A673 (cell line): Measurements from ENCODE around the gene HNRNPCL1. TPM values are rescaled to one million over a fixed set of nuclear protein-coding genes. Genes with fewer than 3 reads are reported as not detected.
"Not testable (repeated sequence)": the region's sequence is repeated elsewhere in the genome, so short reads cannot be mapped to it uniquely, and the experiment has no call there.

Experiments
- BruUV-seq: library from RNA; stranded (reverse); fragments of 400-500 nt; replicated peaks from 2 replicates; lab custom pipeline; 2021; lab: Mats Ljungman, UMichigan
- CTCF ChIA-PET: fragments of 300-600 bp; sonication (Branson Sonifier 250); formaldehyde crosslinking; loops from one replicate; lab custom pipeline; 2022; ENCODE audit warnings: antibody characterized with exemption; lab: Charles Lee
- POLR2A ChIA-PET: fragments of 300-600 bp; sonication (Branson Sonifier 250); formaldehyde crosslinking; loops from one replicate; lab custom pipeline; 2022; ENCODE audit warnings: antibody characterized with exemption; ENCODE audit not compliant: low non-redundant PET; lab: Charles Lee
- DNase-seq: peaks from one replicate; pipeline ENCODE4 v3.0.0-alpha.2; 2015; ENCODE audit warnings: low spot score
- H3K27ac ChIP-seq: fragments of 200-600 bp; sonication (generic); 2 replicates; pipeline ENCODE4 v1.5.1; 2016; ENCODE audit warnings: mixed run types, low read depth, mild to moderate bottlenecking, mixed read lengths, antibody characterized with exemption, low read length; ENCODE audit not compliant: poor library complexity, severe bottlenecking
- H3K27me3 ChIP-seq: fragments of 200-600 bp; sonication (generic); replicated peaks from 2 replicates; pipeline ENCODE4 v1.6.1; 2017; ENCODE audit warnings: mixed run types, low read depth, mild to moderate bottlenecking, mixed read lengths, antibody characterized with exemption, low read length; ENCODE audit not compliant: insufficient read depth, poor library complexity
- H3K36me3 ChIP-seq: fragments of 200-600 bp; sonication (generic); 2 replicates; pipeline ENCODE4 v1.6.1; 2016; ENCODE audit warnings: mixed run types, mild to moderate bottlenecking, mixed read lengths, antibody characterized with exemption, low read length; ENCODE audit not compliant: insufficient read depth, poor library complexity, severe bottlenecking
- H3K4me1 ChIP-seq: fragments of 200-600 bp; sonication (generic); 2 replicates; pipeline ENCODE4 v1.6.1; 2017; ENCODE audit warnings: mixed run types, mild to moderate bottlenecking, mixed read lengths, antibody characterized with exemption, low read length; ENCODE audit not compliant: insufficient read depth, poor library complexity, severe bottlenecking
- H3K4me3 ChIP-seq: fragments of 200-600 bp; sonication (generic); 2 replicates; pipeline ENCODE4 v1.5.1; 2016; ENCODE audit warnings: low read depth, mixed run types, mild to moderate bottlenecking, mixed read lengths, low read length; ENCODE audit not compliant: poor library complexity, severe bottlenecking
- H3K9me3 ChIP-seq: fragments of 200-600 bp; sonication (generic); 2 replicates; pipeline ENCODE4 v1.6.1; 2016; ENCODE audit warnings: mixed run types, low read depth, mild to moderate bottlenecking, mixed read lengths, antibody characterized with exemption, low read length; ENCODE audit not compliant: poor library complexity, severe bottlenecking
- EZH2 ChIP-seq: fragments of 200-600 bp; sonication (generic); IDR thresholded peaks from 2 replicates; pipeline ENCODE4 v1.6.1; 2017; ENCODE audit warnings: borderline replicate concordance, low read depth, mild to moderate bottlenecking, mixed read lengths, antibody characterized with exemption, low read length; ENCODE audit not compliant: poor library complexity, severe bottlenecking
- intact Hi-C: fragments of 100-400 bp; cut with micrococcal nuclease; formaldehyde crosslinking; loops from one replicate; pipeline ENCODE4 v1.10.0; 2022; ENCODE audit not compliant: unreplicated experiment
- total RNA-seq: library from RNA; stranded (reverse); gene quantifications from 2 replicates; pipeline ENCODE4 v1.2.3, GENCODE V29; 2021
- TF ChIP-seq, protein P1 (sequence below): fragments of 300-800, 200-600 bp; sonication (generic); conservative IDR thresholded peaks from 2 replicates; pipeline ENCODE4 v1.5.1; 2017; ENCODE audit warnings: low read depth, mild to moderate bottlenecking, antibody characterized with exemption, low read length, moderate library complexity, mixed read lengths

The HNRNPCL1 gene
- total RNA-seq, 1 experiment from 2014 or later: not detected

DNA sequence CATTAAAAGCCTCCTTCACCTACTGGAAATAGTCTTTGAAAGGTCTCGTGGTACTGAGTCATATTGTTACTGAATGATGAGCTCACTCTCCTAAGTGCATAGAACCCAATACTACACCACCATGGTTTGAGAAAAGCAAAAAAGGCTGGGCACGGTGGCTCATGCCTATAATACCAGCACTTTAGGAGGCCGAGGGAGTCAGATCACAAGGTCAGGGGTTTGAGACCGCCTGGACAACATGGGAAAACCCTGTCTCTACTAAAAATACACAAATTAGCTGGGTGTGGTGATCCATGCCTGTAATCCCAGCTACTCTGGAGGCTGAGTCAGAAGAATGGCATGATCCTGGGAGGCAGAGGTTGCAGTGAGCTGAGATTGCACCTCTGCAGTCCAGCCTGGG lies 3.3 kb upstream of the HNRNPCL1 start:
- TF ChIP-seq EZH2: no peak
- no peak for DNase-seq
- no peaks in the 10 kb centered on the region for H3K4me1 ChIP-seq
- ChIA-PET CTCF (no interaction called here), POLR2A (no interaction called here)
- H3K27me3 ChIP-seq: no peaks in the 10 kb centered on the region
- intact Hi-C loops: no loop called here
- no peaks in the 10 kb centered on the region for H3K9me3 ChIP-seq
- H3K27ac ChIP-seq: no peak overlapping the region
- no TSS peak for BruUV-seq
- no peaks in the 10 kb centered on the region for H3K36me3 ChIP-seq
- no peak overlapping the region for H3K4me3 ChIP-seq

DNA sequence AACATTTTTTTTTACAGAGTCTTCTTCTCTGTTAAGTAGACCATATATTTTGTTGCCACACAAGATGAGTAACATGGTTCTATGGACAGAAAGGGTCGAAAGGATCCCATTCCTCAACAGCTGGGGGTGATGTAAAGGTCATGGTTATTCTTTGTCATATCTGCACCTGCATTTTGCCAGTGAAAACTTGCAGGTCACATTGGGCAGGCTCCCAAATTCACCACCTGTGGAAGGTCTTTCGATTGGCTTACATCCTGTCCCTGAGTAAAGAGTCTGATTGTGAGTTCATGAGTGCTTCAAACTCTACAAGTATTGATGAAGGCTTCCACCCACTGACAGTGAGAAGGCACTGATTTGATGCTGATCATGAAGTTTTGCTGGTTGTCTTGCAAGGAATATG lies 15.3 kb downstream of the HNRNPCL1 start:
- H3K9me3 ChIP-seq, POLR2A ChIA-PET, DNase-seq, H3K4me3 ChIP-seq, H3K4me1 ChIP-seq, H3K27me3 ChIP-seq, intact Hi-C loops, CTCF ChIA-PET, BruUV-seq, H3K27ac ChIP-seq, H3K36me3 ChIP-seq: not testable (repeated sequence)

DNA sequence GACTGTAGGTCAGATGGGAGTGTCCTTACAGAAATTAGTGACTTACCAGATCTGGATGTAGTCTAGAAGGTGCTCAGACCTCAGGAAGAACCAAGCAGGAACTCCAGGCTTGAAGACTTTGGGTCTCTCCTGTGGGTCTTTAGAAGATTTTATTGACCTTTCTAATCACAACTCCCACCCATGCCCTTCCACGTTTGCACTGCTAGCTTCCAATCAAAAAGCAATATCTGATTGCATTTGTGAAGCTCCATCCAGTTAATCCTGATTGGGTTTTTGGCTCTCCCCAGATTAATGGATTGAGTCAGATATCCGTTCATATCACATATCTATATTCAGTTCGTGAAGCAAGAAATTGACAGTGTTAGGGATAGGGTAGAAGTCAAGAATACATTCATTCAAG lies 17.2 kb downstream of the HNRNPCL1 start, which contains the start of gene PRAMEF11:
Gene PRAMEF11 (minus strand): TSS at position 101 of the 400 bp plus-strand sequence. CDS start 2,621 bp downstream, outside the sequence.
- BruUV-seq, H3K27me3 ChIP-seq, CTCF ChIA-PET, DNase-seq, H3K27ac ChIP-seq, H3K4me1 ChIP-seq, H3K36me3 ChIP-seq, H3K9me3 ChIP-seq, POLR2A ChIA-PET, intact Hi-C loops, H3K4me3 ChIP-seq: not testable (repeated sequence)

DNA sequence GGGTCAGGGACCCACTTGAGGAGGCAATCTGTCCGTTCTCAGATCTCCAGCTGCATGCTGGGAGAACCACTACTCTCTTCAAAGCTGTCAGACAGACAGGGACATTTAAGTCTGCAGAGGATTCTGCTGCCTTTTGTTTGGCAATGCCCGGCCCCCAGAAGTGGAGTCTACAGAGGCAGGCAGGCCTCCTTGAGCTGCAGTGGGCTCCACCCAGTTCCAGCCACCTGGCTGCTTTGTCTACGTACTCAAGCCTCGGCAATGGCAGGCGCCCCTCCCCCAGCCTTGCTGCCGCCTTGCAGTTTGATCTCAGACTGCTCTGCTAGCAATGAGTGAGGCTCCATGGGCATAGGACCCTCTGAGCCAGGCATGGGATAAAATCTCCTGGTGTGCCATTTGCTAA lies 29.5 kb downstream of the HNRNPCL1 start:
- CTCF ChIA-PET, POLR2A ChIA-PET, intact Hi-C loops: not testable (repeated sequence)

DNA sequence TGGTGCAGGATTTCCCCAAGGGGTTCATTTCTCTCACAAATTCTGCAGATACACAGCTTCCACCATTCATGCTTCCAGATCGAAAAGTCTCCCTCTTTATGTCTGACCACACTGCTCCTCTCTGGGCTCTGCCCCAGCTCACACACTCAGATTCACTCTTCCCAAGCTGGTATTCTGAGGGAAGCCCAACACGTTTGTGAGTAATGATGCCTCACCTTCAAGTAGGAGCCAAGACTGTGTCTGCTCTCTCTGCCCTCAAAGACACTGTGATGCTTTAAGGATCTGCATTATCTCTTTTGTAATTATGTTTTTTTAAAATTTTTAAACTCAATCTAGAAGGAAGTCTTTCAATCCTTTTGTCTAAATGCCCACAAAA lies 37.1 kb downstream of the HNRNPCL1 start:
- Histone ChIP-seq H3K4me3 (no peak overlapping the region), H3K36me3 (no peaks in the 10 kb centered on the region), H3K4me1 (no peaks in the 10 kb centered on the region), H3K9me3 (no peaks in the 10 kb centered on the region), H3K27me3 (no peaks in the 10 kb centered on the region), H3K27ac (no peak overlapping the region)
- intact Hi-C loops: no loop called here
- DNase-seq: no peak
- TF ChIP-seq, protein P1, sequence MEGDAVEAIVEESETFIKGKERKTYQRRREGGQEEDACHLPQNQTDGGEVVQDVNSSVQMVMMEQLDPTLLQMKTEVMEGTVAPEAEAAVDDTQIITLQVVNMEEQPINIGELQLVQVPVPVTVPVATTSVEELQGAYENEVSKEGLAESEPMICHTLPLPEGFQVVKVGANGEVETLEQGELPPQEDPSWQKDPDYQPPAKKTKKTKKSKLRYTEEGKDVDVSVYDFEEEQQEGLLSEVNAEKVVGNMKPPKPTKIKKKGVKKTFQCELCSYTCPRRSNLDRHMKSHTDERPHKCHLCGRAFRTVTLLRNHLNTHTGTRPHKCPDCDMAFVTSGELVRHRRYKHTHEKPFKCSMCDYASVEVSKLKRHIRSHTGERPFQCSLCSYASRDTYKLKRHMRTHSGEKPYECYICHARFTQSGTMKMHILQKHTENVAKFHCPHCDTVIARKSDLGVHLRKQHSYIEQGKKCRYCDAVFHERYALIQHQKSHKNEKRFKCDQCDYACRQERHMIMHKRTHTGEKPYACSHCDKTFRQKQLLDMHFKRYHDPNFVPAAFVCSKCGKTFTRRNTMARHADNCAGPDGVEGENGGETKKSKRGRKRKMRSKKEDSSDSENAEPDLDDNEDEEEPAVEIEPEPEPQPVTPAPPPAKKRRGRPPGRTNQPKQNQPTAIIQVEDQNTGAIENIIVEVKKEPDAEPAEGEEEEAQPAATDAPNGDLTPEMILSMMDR: no peak
- TF ChIP-seq EZH2: no peak
- CTCF ChIA-PET: no interaction called here
- POLR2A ChIA-PET: no interaction called here
- no TSS peak for BruUV-seq

More for the DNA sequence above, 29.5 kb downstream of the HNRNPCL1 start:
- H3K9me3 ChIP-seq, H3K27ac ChIP-seq, DNase-seq, H3K4me1 ChIP-seq, H3K4me3 ChIP-seq, H3K36me3 ChIP-seq, H3K27me3 ChIP-seq, BruUV-seq: not testable (repeated sequence)
